Measurements from ENCODE around the gene IRF8. TPM values are rescaled to one million over a fixed set of nuclear protein-coding genes. Genes with fewer than 3 reads are reported as not detected.

The IRF8 gene
- not detected in 2 replicates for polyA plus RNA-seq (2012; rRNA removed)
- not detected in 2 replicates for polyA plus RNA-seq (2012; cell fraction: cytosol; rRNA removed)
- polyA plus RNA-seq (2012; cell fraction: nucleus; rRNA removed) = not detected in 2 replicates

GRCh38 chr16:85898521-85899442 lies at the start of gene IRF8:
TSS of gene IRF8 (plus strand) at chr16:85899162. CDS start at chr16:85903016, 3,854 bp downstream.
- ChIA-PET POLR2A (no interaction called here), CTCF (interaction anchor here (0.7 kb wide), 1 partner anchor 34 kb away, joined by 3 read pairs; no protein-coding TSS in a partner anchor)
- H3K27me3 ChIP-seq (ENCODE audit: insufficient read depth) = peaks cover 97% of the 10 kb centered on the region
- H4K20me1 ChIP-seq (ENCODE audit: insufficient read depth) = no peaks in the 10 kb centered on the region
- H3K4me2 ChIP-seq = no peak within 1 kb of the TSS
- no peak within 1 kb of the TSS for H3K27ac ChIP-seq (ENCODE audit: low read depth in 2 of 2, low read length in 1 of 2)
- H2AFZ ChIP-seq (ENCODE audit: low read depth) = no peak within 1 kb of the TSS
- no peaks in the 10 kb centered on the region for H3K79me2 ChIP-seq (ENCODE audit: insufficient read depth)
- H3F3A ChIP-seq (replicated peaks; ENCODE audit: insufficient read depth) = no peaks in the 10 kb centered on the region
- peak; percentile 42 for DNase-seq
- H3K36me3 ChIP-seq (replicated peaks in 1 of 2; ENCODE audit: control insufficient read depth in 1 of 2, insufficient read depth in 2 of 2, low read length in 1 of 2) = no peaks in the 10 kb centered on the region
- no peaks in the 10 kb centered on the region for H3K4me1 ChIP-seq (ENCODE audit: control insufficient read depth in 1 of 2, insufficient read depth in 2 of 2, low read depth in 1 of 2, low read length in 1 of 2)
- TF ChIP-seq CTCF (IDR thresholded peaks at IDR 0.05) = no peak
- no peak for TF ChIP-seq PBX3 (IDR thresholded peaks at IDR 0.05)
- no peak for TF ChIP-seq FOSL2 (IDR thresholded peaks at IDR 0.05; ENCODE audit: borderline replicate concordance, low read depth)
- no peak for TF ChIP-seq MAX (IDR thresholded peaks at IDR 0.05; ENCODE audit: low read depth)
- no peak for TF ChIP-seq IRF3 (IDR thresholded peaks at IDR 0.05; ENCODE audit: low read depth, low read length)
- no peak for TF ChIP-seq USF1 (IDR thresholded peaks at IDR 0.05; ENCODE audit: borderline replicate concordance, low read depth)
- TF ChIP-seq MEF2A (IDR thresholded peaks at IDR 0.05; ENCODE audit: borderline replicate concordance, low read depth) = no peak
- no peak for TF ChIP-seq RXRA (IDR thresholded peaks at IDR 0.05; ENCODE audit: borderline replicate concordance, low read depth)
- TF ChIP-seq TAF1 (IDR thresholded peaks at IDR 0.05; ENCODE audit: borderline replicate concordance, low read depth, low read length) = no peak
- TF ChIP-seq RAD21 (IDR thresholded peaks at IDR 0.05; ENCODE audit: low read length) = no peak
- no peak for TF ChIP-seq RFX5 (IDR thresholded peaks at IDR 0.05; ENCODE audit: low read length)
- TF ChIP-seq REST (IDR thresholded peaks at IDR 0.05; ENCODE audit: low read depth, low read length) = no peak
- TF ChIP-seq ZBTB33 (IDR thresholded peaks at IDR 0.05; ENCODE audit: borderline replicate concordance, low read depth) = no peak
- no peak for TF ChIP-seq GATA2 (CRISPR knock-in tag; IDR thresholded peaks at IDR 0.05)
- no peaks in the 10 kb centered on the region for H3K9me2 ChIP-seq
- H3K4me3 ChIP-seq (ENCODE audit: low read depth in 2 of 2, low read length in 1 of 2) = no peak within 1 kb of the TSS
- WGBS (ENCODE audit: low lambda C conversion rate) = 32% methylated on average over 33 of the region's 102 CpGs
- no peak within 1 kb of the TSS for H3K9ac ChIP-seq
- no peaks in the 10 kb centered on the region for H3K9me3 ChIP-seq

Data from SK-N-SH (cell line).